IMR-90 (cell line): ENCODE results near the gene NEURL1.

Source experiments
- POLR2A ChIP-seq: IDR thresholded peaks from 2 replicates; pipeline ENCODE4 v1.6.1; 2012; ENCODE audit warnings: mild to moderate bottlenecking, low read depth, low read length
- RAD21 ChIP-seq: IDR thresholded peaks from 2 replicates; pipeline ENCODE4 v1.6.1; 2012; ENCODE audit warnings: low read length, improper control_type of control experiment
- TF ChIP-seq, protein P1 (sequence below): conservative IDR thresholded peaks from 2 replicates; pipeline ENCODE4 v1.5.1; 2012; ENCODE audit warnings: mild to moderate bottlenecking, low read depth, low read length, improper control_type of control experiment

DNA sequence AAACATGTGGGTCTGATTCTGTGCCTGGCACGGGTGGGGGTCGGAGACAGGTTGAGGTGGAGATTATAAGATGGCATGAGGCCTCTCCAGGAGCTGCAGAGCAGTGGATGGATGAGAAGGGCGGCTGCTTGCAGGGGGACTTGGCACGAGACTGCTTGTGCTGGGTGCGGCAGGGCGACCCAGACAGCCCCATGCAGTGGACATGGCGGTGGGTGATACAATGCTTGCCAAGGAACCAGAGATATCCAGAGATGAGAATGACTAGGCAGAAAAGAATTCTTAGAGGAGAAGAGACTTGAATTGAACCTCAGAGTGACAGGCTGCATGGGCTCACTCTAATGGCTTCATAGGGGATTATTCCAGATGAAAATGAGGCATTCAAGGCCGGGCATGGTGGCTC lies 145.4 kb downstream of the NEURL1 start:
- TF ChIP-seq RAD21 = no peak
- TF ChIP-seq, protein P1, sequence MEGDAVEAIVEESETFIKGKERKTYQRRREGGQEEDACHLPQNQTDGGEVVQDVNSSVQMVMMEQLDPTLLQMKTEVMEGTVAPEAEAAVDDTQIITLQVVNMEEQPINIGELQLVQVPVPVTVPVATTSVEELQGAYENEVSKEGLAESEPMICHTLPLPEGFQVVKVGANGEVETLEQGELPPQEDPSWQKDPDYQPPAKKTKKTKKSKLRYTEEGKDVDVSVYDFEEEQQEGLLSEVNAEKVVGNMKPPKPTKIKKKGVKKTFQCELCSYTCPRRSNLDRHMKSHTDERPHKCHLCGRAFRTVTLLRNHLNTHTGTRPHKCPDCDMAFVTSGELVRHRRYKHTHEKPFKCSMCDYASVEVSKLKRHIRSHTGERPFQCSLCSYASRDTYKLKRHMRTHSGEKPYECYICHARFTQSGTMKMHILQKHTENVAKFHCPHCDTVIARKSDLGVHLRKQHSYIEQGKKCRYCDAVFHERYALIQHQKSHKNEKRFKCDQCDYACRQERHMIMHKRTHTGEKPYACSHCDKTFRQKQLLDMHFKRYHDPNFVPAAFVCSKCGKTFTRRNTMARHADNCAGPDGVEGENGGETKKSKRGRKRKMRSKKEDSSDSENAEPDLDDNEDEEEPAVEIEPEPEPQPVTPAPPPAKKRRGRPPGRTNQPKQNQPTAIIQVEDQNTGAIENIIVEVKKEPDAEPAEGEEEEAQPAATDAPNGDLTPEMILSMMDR = no peak
- TF ChIP-seq POLR2A = no peak
